Left ventricle myocardium inferior (tissue), 1 donor: Measurements from ENCODE around the gene TRIAP1. TPM values are rescaled to one million over a fixed set of nuclear protein-coding genes. Genes with fewer than 3 reads are reported as not detected.

Source experiments
- DNase-seq: peaks from one replicate; pipeline ENCODE4 v3.0.0-alpha.2; 2020
- H3K27ac ChIP-seq: fragments of 200-600 bp; replicated peaks from 2 replicates; pipeline ENCODE4 v1.8.0; 2021
- H3K27me3 ChIP-seq: fragments of 200-600 bp; 2 replicates; pipeline ENCODE4 v1.8.0; 2021; ENCODE audit warnings: low read depth
- H3K36me3 ChIP-seq: fragments of 200-600 bp; 2 replicates; pipeline ENCODE4 v1.8.0; 2021
- H3K4me1 ChIP-seq: fragments of 200-600 bp; 2 replicates; pipeline ENCODE4 v1.8.0; 2021
- H3K4me3 ChIP-seq: fragments of 200-600 bp; 2 replicates; pipeline ENCODE4 v1.8.0; 2021; ENCODE audit warnings: mild to moderate bottlenecking, moderate library complexity
- H3K9me3 ChIP-seq: fragments of 200-600 bp; replicated peaks from 2 replicates; pipeline ENCODE4 v1.8.0; 2021
- intact Hi-C: fragments of 100-400 bp; cut with micrococcal nuclease; formaldehyde crosslinking; loops from one replicate; pipeline ENCODE4 v1.11.0; 2022
- total RNA-seq: library from RNA; stranded (reverse); fragmentation: NEBNext Ultra II Directional; extraction: Animal tissue kit (Norgen Biotek cat#: 25700); gene quantifications from one replicate; pipeline ENCODE4 v1.2.1, GENCODE V29; 2021
- TF ChIP-seq, protein P1 (sequence below): fragments of 200-600 bp; IDR thresholded peaks from 2 replicates; pipeline ENCODE4 v1.8.0; 2021; ENCODE audit warnings: antibody characterized with exemption, mild to moderate bottlenecking, borderline replicate concordance
- donor health status: DM: no; HTN: yes; CAD: no; lungs with severe emphysema.

The TRIAP1 gene
- total RNA-seq, 1 donor from 2014 or later, result 17.9 TPM

DNA sequence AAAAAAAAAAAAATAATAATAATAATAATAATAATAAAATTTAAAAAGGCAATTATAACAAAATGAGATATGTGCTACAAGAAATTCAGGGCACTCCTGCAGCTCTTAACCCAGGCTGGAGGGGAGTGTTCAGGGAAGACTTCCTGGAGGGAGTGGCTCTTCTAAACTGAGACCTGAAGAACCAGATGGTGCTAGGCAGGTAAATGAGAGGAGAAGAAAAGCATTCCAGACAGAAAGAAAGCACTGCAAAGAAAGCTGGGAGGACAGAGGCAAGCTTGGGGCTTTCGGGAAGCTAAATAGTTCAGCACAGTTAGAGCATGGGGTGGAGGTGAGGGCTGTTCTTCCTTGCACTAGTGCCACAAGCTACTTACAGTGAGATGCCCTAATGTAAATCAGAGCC, 33.3 kb upstream of the TRIAP1 start:
- no peak for DNase-seq
- Histone ChIP-seq H3K4me3 (no peak overlapping the region), H3K4me1 (no peaks in the 10 kb centered on the region), H3K27me3 (no peaks in the 10 kb centered on the region), H3K9me3 (no peaks in the 10 kb centered on the region), H3K36me3 (peaks cover 11% of the 10 kb centered on the region), H3K27ac (no peak overlapping the region)
- intact Hi-C loops, result no loop called here
- TF ChIP-seq, protein P1, sequence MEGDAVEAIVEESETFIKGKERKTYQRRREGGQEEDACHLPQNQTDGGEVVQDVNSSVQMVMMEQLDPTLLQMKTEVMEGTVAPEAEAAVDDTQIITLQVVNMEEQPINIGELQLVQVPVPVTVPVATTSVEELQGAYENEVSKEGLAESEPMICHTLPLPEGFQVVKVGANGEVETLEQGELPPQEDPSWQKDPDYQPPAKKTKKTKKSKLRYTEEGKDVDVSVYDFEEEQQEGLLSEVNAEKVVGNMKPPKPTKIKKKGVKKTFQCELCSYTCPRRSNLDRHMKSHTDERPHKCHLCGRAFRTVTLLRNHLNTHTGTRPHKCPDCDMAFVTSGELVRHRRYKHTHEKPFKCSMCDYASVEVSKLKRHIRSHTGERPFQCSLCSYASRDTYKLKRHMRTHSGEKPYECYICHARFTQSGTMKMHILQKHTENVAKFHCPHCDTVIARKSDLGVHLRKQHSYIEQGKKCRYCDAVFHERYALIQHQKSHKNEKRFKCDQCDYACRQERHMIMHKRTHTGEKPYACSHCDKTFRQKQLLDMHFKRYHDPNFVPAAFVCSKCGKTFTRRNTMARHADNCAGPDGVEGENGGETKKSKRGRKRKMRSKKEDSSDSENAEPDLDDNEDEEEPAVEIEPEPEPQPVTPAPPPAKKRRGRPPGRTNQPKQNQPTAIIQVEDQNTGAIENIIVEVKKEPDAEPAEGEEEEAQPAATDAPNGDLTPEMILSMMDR, result no peak

DNA sequence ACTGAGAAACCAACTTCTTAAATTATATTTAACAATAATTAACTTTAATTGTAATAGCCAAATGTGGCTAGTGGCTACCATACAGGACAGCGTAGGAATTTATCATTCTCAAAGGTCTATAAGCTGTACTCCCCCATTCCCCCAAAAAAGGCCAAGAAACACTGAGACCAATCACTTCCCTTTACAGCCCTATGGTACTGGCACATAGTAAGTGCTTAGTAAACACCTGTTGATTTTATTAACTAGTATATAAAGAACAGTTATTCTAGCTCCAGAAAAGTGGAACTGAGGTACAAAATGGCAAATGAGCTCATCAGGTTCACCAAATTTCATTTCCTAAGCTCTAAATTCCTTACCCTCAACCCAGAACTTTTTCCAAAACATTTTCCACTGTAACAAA, 29.5 kb upstream of the TRIAP1 start:
- DNase-seq, result no peak
- TF ChIP-seq, protein P1, result no peak
- H3K36me3 ChIP-seq, result no peaks in the 10 kb centered on the region
- no peak overlapping the region for H3K27ac ChIP-seq
- intact Hi-C loops, result no loop called here
- no peaks in the 10 kb centered on the region for H3K9me3 ChIP-seq
- H3K4me3 ChIP-seq, result no peak overlapping the region
- H3K27me3 ChIP-seq, result no peaks in the 10 kb centered on the region
- peaks cover 10% of the 10 kb centered on the region for H3K4me1 ChIP-seq

DNA sequence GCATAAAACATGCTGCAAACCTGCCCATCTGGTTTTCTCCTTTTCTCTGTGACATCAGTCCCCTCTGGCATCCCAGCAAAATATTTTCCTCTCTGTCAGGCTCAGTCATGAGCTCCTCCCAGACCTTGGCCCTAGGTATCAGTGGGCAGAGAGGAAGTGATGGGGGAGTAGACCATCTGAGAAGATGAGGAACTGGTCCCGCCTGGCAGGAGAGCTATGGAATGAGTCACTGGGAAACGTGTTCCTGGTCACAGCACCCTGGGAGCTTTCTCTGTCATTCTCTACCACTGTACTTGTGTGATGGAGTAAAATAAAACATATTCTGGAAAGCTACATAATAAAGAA, 28.4 kb upstream of the TRIAP1 start:
- no peaks in the 10 kb centered on the region for H3K9me3 ChIP-seq
- peaks cover 19% of the 10 kb centered on the region for H3K4me1 ChIP-seq
- H3K4me3 ChIP-seq, result no peak overlapping the region
- no peaks in the 10 kb centered on the region for H3K27me3 ChIP-seq
- no peak for DNase-seq
- H3K36me3 ChIP-seq, result no peaks in the 10 kb centered on the region
- H3K27ac ChIP-seq, result no peak overlapping the region
- TF ChIP-seq, protein P1, result no peak
- intact Hi-C loops, result no loop called here

DNA sequence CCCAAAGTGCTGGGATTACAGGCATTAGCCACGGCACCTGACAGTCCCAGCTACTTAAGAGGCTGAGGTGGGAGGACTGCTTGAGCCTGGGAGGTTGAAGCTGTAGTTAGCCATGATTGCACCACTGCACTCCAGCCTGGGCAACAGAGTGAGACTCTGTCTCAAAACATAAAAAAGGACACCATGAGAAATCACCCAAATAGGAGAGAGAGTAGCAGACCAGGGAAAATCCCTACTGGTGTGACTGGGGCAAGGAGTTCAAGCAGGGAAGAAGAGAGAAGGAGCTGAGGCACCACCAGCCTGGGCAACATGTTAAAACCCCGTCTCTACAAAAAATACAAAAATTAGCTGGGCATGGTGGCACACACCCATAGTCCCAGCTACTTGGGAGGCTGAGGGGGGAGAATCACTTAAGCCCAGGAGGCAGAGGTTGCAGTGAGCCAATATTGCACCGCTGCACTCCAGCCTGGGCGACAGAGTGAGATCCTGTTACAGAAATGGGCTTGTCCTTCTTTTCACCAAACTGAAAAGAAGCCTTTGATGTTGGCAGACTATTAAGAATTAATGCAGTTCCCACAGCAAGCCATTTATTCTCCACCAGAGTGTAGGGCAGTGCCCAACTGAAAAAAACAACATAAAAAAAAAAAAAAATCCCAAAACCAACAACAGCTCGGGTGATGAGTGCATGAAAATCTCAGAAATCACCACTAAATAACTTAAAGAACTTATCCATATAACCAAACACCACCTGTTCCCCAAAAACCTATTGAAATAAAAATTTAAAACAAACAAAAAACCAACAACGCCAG, 27.8 kb upstream of the TRIAP1 start:
- no peaks in the 10 kb centered on the region for H3K9me3 ChIP-seq
- TF ChIP-seq, protein P1, result no peak
- no peaks in the 10 kb centered on the region for H3K27me3 ChIP-seq
- DNase-seq, result no peak
- intact Hi-C loops, result no loop called here
- no peak overlapping the region for H3K27ac ChIP-seq
- no peak overlapping the region for H3K4me3 ChIP-seq
- no peaks in the 10 kb centered on the region for H3K36me3 ChIP-seq
- H3K4me1 ChIP-seq, result peaks cover 23% of the 10 kb centered on the region

DNA sequence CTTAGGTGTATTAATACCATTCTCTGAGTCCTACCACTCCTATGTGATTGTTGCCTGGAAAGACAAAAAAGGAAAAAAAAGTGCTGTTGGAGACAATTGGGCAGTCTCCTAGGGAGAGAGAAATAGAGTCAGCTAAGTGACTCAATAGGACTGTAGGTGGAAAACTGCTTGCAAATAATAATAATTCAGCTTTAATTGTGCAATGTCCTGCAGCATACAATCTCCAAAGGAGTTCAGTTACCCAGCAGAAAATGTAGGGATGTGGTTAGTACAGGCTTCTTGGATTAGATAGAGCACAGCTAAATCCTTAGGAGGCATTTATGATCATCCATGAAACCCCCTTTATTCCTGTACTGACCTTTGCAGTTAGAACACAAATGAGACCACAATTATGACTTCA, 26.3 kb upstream of the TRIAP1 start:
- H3K36me3 ChIP-seq, result no peaks in the 10 kb centered on the region
- no peak overlapping the region for H3K27ac ChIP-seq
- no peak for DNase-seq
- peaks cover 38% of the 10 kb centered on the region for H3K4me1 ChIP-seq
- no peak overlapping the region for H3K4me3 ChIP-seq
- no peaks in the 10 kb centered on the region for H3K9me3 ChIP-seq
- no peaks in the 10 kb centered on the region for H3K27me3 ChIP-seq
- TF ChIP-seq, protein P1, result no peak
- intact Hi-C loops, result no loop called here
